Body of pancreas (tissue), 4 donors: Measurements from ENCODE around the gene DYNLL2.

Source experiments
- POLR2A ChIP-seq, 3 donors: fragments of 450-650 bp; IDR thresholded peaks; one replicate each; pipeline ENCODE4 v1.6.1; 2016; ENCODE audit warnings: antibody characterized with exemption in 3 of 3, mild to moderate bottlenecking in 2 of 3
- TF ChIP-seq, protein P1 (sequence below), 7 experiments: fragments of 450-650 bp in 4 of 7; fragments of 200-600 bp in 3 of 7; sonication (generic) in 3 of 7; IDR thresholded peaks; one replicate each; pipeline ENCODE4 v1.5.1; 2016 to 2019; ENCODE audit warnings: antibody characterized with exemption in 7 of 7

DNA sequence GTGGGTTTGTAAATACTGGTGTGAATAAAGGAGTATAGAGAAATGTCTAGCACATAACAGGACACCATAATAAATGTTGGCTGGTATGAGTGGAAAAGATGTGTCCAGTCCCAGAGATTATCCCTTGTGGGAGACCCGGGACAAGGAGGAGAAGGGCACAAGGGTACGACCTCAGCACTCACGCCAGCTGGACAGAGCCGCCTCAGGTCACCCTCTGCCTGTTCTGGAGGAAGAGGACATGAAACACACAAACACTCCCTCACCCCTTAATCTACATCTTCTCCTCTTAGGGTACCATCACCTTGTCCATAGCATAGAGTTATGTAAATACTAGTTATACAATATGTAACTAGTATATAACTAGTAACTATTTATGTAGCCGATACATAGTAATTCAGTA is 26.8 kb downstream of the DYNLL2 start:
- no peak for TF ChIP-seq POLR2A (IDR thresholded peaks at IDR 0.05)
- TF ChIP-seq, protein P1, sequence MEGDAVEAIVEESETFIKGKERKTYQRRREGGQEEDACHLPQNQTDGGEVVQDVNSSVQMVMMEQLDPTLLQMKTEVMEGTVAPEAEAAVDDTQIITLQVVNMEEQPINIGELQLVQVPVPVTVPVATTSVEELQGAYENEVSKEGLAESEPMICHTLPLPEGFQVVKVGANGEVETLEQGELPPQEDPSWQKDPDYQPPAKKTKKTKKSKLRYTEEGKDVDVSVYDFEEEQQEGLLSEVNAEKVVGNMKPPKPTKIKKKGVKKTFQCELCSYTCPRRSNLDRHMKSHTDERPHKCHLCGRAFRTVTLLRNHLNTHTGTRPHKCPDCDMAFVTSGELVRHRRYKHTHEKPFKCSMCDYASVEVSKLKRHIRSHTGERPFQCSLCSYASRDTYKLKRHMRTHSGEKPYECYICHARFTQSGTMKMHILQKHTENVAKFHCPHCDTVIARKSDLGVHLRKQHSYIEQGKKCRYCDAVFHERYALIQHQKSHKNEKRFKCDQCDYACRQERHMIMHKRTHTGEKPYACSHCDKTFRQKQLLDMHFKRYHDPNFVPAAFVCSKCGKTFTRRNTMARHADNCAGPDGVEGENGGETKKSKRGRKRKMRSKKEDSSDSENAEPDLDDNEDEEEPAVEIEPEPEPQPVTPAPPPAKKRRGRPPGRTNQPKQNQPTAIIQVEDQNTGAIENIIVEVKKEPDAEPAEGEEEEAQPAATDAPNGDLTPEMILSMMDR (IDR thresholded peaks at IDR 0.05) = no peak
